WERI-Rb-1 (cell line): ENCODE measurements around the gene FBXW7.

ENCODE experiments used
- DNase-seq: peaks from one replicate; pipeline ENCODE4 v3.0.0-alpha.2; 2020
- H3K27ac ChIP-seq: fragments of 250-450 bp; sonication (Bioruptor Pico); 2 replicates; pipeline ENCODE4 v1.5.1; 2020; ENCODE audit warnings: mild to moderate bottlenecking, moderate library complexity
- H3K27me3 ChIP-seq: fragments of 250-450 bp; sonication (Bioruptor Pico); 2 replicates; pipeline ENCODE4 v1.5.1; 2021; ENCODE audit warnings: mild to moderate bottlenecking, low read depth, moderate library complexity; ENCODE audit not compliant: insufficient read depth, severe bottlenecking
- H3K36me3 ChIP-seq: fragments of 250-450 bp; sonication (Bioruptor Pico); 2 replicates; pipeline ENCODE4 v1.5.1; 2020; ENCODE audit warnings: mild to moderate bottlenecking, moderate library complexity
- H3K4me3 ChIP-seq: 2 replicates; pipeline ENCODE4 v1.5.1; 2011; ENCODE audit warnings: low read depth, mild to moderate bottlenecking, control low read depth, low read length
- H3K9me3 ChIP-seq: fragments of 250-450 bp; sonication (Bioruptor Pico); 2 replicates; pipeline ENCODE4 v1.5.1; 2021; ENCODE audit warnings: mild to moderate bottlenecking, moderate library complexity; ENCODE audit not compliant: severe bottlenecking
- TF ChIP-seq, protein P1 (sequence below): IDR thresholded peaks from 2 replicates; pipeline ENCODE4 v1.5.1; 2011; ENCODE audit warnings: low read depth, mild to moderate bottlenecking, control low read depth, inconsistent platforms, low read length

FBXW7 gene

DNA sequence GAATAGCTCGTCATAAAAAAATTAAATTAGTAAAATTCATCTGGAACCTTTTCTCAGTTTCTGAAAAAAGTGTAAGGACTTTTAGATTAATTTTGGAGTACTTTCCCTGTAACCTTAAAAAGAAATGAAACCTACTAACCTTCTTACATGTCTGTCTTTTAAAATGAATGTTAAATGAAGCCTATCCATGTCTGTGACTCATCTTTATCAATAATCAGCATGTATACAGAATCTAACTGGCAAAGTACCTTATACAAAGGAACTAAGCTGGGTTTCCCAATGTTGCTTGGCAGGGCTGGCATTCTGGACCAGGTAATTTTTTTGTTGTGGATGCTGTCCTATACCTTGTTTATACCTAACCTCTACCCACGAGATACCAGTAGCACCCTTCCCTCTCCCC is 13.6 kb downstream of the FBXW7 start:
- DNase-seq = no peak
- H3K27ac ChIP-seq = no peak overlapping the region
- no peak overlapping the region for H3K4me3 ChIP-seq
- H3K27me3 ChIP-seq = no peaks in the 10 kb centered on the region
- no peaks in the 10 kb centered on the region for H3K36me3 ChIP-seq
- no peaks in the 10 kb centered on the region for H3K9me3 ChIP-seq
- TF ChIP-seq, protein P1, sequence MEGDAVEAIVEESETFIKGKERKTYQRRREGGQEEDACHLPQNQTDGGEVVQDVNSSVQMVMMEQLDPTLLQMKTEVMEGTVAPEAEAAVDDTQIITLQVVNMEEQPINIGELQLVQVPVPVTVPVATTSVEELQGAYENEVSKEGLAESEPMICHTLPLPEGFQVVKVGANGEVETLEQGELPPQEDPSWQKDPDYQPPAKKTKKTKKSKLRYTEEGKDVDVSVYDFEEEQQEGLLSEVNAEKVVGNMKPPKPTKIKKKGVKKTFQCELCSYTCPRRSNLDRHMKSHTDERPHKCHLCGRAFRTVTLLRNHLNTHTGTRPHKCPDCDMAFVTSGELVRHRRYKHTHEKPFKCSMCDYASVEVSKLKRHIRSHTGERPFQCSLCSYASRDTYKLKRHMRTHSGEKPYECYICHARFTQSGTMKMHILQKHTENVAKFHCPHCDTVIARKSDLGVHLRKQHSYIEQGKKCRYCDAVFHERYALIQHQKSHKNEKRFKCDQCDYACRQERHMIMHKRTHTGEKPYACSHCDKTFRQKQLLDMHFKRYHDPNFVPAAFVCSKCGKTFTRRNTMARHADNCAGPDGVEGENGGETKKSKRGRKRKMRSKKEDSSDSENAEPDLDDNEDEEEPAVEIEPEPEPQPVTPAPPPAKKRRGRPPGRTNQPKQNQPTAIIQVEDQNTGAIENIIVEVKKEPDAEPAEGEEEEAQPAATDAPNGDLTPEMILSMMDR = no peak

DNA sequence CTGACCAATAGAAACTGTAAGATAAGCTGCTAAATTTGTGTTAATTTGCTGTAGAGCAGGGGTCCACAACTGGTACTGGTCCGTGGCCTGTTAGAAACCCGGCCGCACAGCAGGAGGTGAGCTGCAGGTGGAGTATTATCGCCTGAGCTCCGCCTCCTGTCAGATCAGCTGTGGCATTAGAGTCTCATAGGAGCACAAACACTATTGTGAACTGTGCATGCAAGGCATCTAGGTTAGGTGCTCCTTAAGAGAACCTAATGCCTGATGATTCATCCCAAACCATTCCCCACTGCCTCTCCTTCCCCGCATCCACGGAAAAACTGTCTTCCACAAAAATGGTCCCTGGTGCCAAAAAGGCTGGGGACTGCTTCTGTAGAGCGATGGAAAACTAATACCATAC is 19.7 kb downstream of the FBXW7 start:
- Histone ChIP-seq H3K27me3 (no peaks in the 10 kb centered on the region), H3K9me3 (no peaks in the 10 kb centered on the region), H3K36me3 (no peaks in the 10 kb centered on the region), H3K4me3 (no peak overlapping the region), H3K27ac (no peak overlapping the region)
- TF ChIP-seq, protein P1 = no peak
- DNase-seq = no peak

DNA sequence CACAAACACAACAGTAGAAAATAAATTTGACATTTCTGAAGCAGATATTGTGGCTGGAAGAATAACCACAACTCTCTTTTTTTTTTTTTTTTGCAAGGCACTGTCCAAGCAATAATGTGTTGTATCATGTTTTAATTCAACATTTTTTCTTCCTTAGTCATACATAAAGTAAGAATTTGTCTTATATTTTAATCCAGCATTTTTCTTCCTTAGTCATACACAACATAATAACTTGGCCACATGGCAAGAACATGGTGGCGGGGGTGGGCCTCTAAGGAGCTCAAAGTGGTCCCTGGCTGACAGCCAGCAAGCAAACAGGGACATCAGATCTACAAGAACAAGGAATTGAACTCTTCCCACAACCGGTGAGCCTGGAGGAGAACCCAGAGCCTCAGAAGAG is 20.2 kb downstream of the FBXW7 start:
- no peaks in the 10 kb centered on the region for H3K9me3 ChIP-seq
- no peak overlapping the region for H3K4me3 ChIP-seq
- H3K27ac ChIP-seq = no peak overlapping the region
- no peaks in the 10 kb centered on the region for H3K36me3 ChIP-seq
- no peak for DNase-seq
- H3K27me3 ChIP-seq = no peaks in the 10 kb centered on the region
- TF ChIP-seq, protein P1 = no peak

DNA sequence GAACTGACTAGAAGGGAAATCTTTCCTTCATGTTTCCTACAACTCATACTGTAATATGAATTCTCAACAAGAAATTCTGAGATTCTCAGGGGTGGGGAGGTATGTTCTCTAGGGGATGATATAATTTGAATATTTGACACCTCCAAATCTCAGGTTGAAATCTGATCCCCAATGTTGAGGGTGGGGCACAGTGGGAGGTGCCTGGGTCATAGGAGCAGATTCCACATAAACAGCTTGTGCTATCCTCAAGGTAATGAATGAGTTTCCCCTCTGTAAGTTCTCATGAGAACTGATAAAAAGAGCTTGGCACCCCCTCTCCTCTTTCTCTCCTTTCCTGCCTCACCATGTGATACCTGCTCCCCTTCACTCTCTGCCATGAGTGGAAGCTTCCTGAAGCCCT is 21.5 kb downstream of the FBXW7 start:
- Histone ChIP-seq H3K4me3 (no peak overlapping the region), H3K9me3 (no peaks in the 10 kb centered on the region), H3K27me3 (no peaks in the 10 kb centered on the region), H3K36me3 (no peaks in the 10 kb centered on the region), H3K27ac (no peak overlapping the region)
- DNase-seq = no peak
- TF ChIP-seq, protein P1 = no peak

DNA sequence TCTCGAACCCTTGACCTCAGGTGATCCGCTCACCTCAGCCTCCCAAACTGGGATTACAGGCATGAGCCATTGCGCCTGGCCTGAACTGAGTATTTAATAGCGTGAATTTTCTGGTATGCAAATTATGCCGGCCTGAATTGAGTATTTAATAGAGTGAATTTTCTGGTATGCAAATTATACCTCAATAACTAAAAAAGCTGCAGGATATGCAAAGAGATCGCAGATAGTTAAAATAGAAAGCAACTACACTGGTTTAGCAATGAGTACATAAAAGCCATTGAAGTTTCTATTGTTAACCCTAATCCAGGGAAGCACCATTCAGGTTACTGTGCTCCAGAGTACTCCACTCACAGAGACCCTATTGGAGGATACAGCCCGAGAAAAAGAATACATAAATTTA is 22.8 kb downstream of the FBXW7 start:
- DNase-seq = no peak
- TF ChIP-seq, protein P1 = no peak
- H3K9me3 ChIP-seq = no peaks in the 10 kb centered on the region
- no peaks in the 10 kb centered on the region for H3K27me3 ChIP-seq
- H3K27ac ChIP-seq = no peak overlapping the region
- no peak overlapping the region for H3K4me3 ChIP-seq
- H3K36me3 ChIP-seq = no peaks in the 10 kb centered on the region

DNA sequence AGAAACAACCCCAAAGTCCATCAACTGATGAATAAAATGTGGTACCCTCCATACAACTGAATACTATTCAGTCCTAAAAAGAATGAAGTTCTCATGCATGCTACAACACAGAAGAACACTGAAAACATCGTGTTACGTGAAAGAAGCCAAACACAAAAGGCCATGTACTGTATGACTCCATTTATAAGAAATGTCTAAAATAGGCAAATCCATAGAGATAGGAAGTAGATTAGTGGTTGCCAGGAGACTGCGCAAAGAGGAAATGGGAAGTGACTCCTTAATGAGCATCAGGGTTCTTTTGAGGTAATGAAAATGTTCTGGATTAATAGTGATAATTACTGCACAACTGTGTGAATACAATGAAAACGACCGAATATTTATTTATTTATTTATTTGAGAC is 23.4 kb downstream of the FBXW7 start:
- no peak overlapping the region for H3K27ac ChIP-seq
- DNase-seq = no peak
- no peak overlapping the region for H3K4me3 ChIP-seq
- H3K36me3 ChIP-seq = no peaks in the 10 kb centered on the region
- no peaks in the 10 kb centered on the region for H3K27me3 ChIP-seq
- H3K9me3 ChIP-seq = no peaks in the 10 kb centered on the region
- TF ChIP-seq, protein P1 = no peak
